ENCODE results near the gene ADORA2A.

GRCh38 chr22:24428751-24429410 is 1.5 kb downstream of the ADORA2A start:
- no peak for TF ChIP-seq CTCF (IDR thresholded peaks at IDR 0.05; ENCODE audit: insufficient read depth, low read length, poor library complexity, severe bottlenecking)
- no peak for TF ChIP-seq EZH2phosphoT487 (conservative IDR thresholded peaks at IDR 0.05; ENCODE audit: low read length)
